KBM-7 (cell line): ENCODE data around the gene CALD1.

Source experiments
- DNase-seq: peaks from one replicate; pipeline ENCODE4 v3.0.0-alpha.2; 2015
- in situ Hi-C: fragments of 300-500 bp; cut with MboI; formaldehyde crosslinking; loops from 2 replicates; pipeline ENCODE4 v1.14.3; 2020; ENCODE audit warnings: low sequenced_read_pairs, low pct_unique_long_range_greater_than_20kb, mixed read lengths

Gene CALD1

DNA sequence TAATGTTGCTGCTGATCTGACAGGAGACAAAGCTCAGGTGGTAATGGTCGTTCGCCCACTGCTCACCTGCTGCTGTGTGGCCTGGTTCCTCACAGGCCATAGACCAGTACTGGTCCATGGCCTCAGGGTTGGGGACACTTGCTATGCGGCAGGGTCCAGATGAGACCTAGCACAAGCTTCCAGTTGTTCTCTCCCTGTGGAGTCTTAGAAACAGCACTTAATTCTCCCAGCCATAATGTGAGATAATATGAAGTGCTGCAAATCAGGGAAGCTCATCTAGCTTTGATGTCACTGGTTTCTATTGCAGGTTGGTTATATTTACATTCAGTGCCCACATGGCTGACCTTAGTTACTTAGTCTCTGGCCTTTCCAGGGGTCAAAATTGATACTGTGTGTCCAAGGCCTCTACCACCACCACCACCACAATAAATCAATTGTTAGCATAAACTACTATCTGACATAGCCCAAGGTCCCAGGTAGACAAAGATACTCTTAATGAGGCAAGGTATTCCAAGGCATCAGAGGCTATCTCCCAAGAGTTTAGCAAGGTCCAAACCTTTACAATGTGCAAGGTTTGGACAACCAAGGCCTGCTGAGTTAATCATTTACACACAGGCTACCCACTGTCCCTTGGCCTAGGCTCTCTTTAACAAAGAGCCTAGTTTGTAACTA lies 217.9 kb downstream of the CALD1 start:
- in situ Hi-C loops: loop anchor here (25.0 kb wide), 1 partner anchor 165 kb away; the partner anchor contains the start of gene CYREN
- no peak for DNase-seq

DNA sequence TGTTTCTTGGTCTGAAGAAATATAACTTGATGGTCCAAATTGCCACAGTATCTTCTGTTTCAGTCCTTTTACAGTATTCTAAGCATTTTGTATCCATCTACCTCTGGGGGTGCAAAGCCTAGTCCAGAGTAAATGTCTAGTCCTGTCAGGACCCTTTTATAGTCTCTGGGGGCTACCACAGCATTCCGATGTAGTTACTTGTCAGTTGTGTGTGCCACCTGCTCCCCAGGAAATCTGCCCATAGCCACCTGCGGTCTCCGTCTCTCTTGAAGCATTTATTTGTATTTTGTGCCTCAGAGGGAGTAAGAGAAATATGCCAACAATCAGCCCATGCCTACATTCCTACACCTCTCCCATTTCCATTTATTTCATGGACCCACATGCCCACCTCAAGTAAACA lies 219.7 kb downstream of the CALD1 start:
- no peak for DNase-seq
- in situ Hi-C loops: loop anchor here (25.0 kb wide), 1 partner anchor 163 kb away; the partner anchor contains the start of gene CYREN

DNA sequence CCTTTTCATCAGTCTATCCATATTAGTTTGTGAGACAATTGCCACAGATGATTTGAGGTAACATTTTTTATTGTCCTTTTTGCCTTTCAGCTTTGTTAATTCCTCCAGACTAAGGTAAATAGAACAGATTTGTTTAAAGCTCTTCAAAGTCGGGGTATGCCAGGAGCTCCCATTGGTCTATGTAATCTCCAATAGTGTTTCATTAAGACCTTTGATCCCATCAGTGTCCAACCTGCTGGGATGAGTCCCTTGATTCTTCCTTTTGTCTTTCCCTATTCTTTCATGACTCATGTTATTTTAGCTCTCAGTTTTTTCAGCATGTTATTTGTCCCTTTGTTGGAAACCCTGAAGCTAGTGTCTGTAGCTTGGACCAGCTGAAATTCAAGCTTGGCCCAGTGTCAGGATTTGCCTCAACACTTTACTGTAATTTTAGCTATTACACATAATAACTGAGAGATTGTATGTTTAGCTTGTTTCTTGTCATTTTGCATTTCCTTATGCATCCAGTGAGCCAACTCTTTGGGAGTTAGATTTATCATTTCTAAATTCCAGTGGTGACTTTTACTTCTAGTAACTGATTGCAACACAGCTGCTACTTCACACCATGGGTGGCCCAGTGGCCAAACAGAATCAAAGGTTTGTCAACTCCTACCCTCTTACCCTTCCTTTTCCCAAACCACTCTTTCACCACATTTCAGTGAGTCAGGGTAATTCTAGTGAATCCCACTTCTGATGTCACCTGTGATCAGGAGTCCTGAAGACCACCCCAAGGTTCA lies 222.1 kb downstream of the CALD1 start:
- in situ Hi-C loops: no loop called here
- DNase-seq: no peak

DNA sequence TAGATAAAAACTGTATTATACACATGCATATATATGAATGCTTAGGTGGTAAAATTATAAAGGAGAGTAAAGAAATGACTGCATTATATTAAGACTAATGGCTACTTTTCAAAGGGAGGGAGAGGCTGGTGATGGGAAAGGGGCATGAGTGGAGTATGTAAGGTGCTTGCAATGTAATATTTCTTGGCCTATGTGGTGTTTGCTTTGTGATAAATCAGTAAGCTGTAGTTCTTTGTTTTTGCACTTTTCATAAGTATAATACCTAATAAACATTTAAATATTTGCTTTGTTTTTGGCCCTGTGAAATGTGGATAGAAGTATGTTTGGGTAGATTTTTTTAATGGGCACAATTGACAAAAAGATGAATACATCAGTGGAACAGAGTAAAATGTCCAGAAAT lies 232.8 kb downstream of the CALD1 start:
- in situ Hi-C loops: no loop called here
- DNase-seq: no peak
